HepG2 (cell line): ENCODE results near the gene RNGTT. TPM values are rescaled to one million over a fixed set of nuclear protein-coding genes. Genes with fewer than 3 reads are reported as not detected.

Experiments
- ATAC-seq: fragments of 200-7000 bp; cut with Tn5 transposase; 3 replicates; pipeline ENCODE4 v1.9.1; 2020; ENCODE audit warnings: mild to moderate bottlenecking, moderate library complexity
- BruUV-seq: library from RNA; stranded (reverse); fragments of 400-500 nt; replicated peaks from 2 replicates; lab custom pipeline; 2021; lab: Mats Ljungman, UMichigan
- CTCF ChIA-PET: fragments of 300-600 bp; formaldehyde crosslinking; extraction: SDS; loops from one replicate; lab custom pipeline; 2021; ENCODE audit warnings: low total read pairs, inconsistent platforms, low intra/inter-chr PET ratio; lab: Yijun Ruan, JAX
- POLR2A ChIA-PET: fragments of 350-600 bp; sonication (Branson Sonifier 250); formaldehyde crosslinking; loops from one replicate; lab custom pipeline; 2020; ENCODE audit warnings: antibody characterized with exemption, inconsistent platforms; lab: Yijun Ruan, JAX
- DNase-seq: peaks from one replicate; pipeline ENCODE4 v3.0.0-alpha.2; 2015; ENCODE audit warnings: low spot score
- FAIRE-seq: peaks from 3 replicates; lab custom pipeline; 2011; peaks lifted over from hg19 to GRCh38; lab: Jason Lieb, UNC
- H2AFZ ChIP-seq: one replicate; pipeline ENCODE4 v1.6.1; 2011; ENCODE audit warnings: low read length, inconsistent platforms
- H3K27ac ChIP-seq: fragments of 300-600 bp; 3 replicates; pipeline ENCODE4 v1.8.0; 2011; ENCODE audit warnings: mixed run types, mild to moderate bottlenecking, mixed read lengths, low read length, inconsistent platforms; ENCODE audit not compliant: insufficient read depth; ENCODE audit errors: extremely low read length
- H3K27me3 ChIP-seq, 2 experiments: fragments of 200-600 bp in 1 of 2; 2 replicates in 1 of 2; 3 replicates in 1 of 2; pipeline versions ENCODE4 v1.6.0 to v1.8.0; 2011; ENCODE audit warnings: low read length in 2 of 2, mild to moderate bottlenecking in 2 of 2, moderate library complexity in 2 of 2, inconsistent platforms in 1 of 2; ENCODE audit not compliant: insufficient read depth in 2 of 2, control insufficient read depth in 1 of 2
- H3K36me3 ChIP-seq, 2 experiments: fragments of 200-600 bp in 1 of 2; replicated peaks in 1 of 2; 2 replicates in 1 of 2; 3 replicates in 1 of 2; pipeline versions ENCODE4 v1.5.1 to v1.8.0; 2011; ENCODE audit warnings: low read length in 2 of 2, inconsistent platforms in 1 of 2; ENCODE audit not compliant: insufficient read depth in 2 of 2, control insufficient read depth in 1 of 2
- H3K4me1 ChIP-seq: 2 replicates; pipeline ENCODE4 v1.5.1; 2012; ENCODE audit warnings: low read length, inconsistent platforms; ENCODE audit not compliant: insufficient read depth
- H3K4me2 ChIP-seq: 2 replicates; pipeline ENCODE4 v1.6.0; 2011; ENCODE audit warnings: low read depth, low read length, inconsistent platforms
- H3K4me3 ChIP-seq, 3 experiments: fragments of 200-600 bp in 1 of 3; sonication (generic), shearing (Covaris generic) in 1 of 3; replicated peaks in 1 of 3; 2 replicates each; pipeline ENCODE4 v1.5.1; 2011 to 2016; ENCODE audit warnings: low read length in 3 of 3, inconsistent platforms in 2 of 3, low read depth in 2 of 3, mild to moderate bottlenecking in 2 of 3, control low read depth in 1 of 3, mixed read lengths in 1 of 3; ENCODE audit not compliant: insufficient read depth in 1 of 3
- H3K79me2 ChIP-seq: one replicate; pipeline ENCODE4 v1.6.1; 2011; ENCODE audit warnings: low read length, inconsistent platforms; ENCODE audit not compliant: insufficient read depth
- H3K9ac ChIP-seq: 2 replicates; pipeline ENCODE4 v1.6.0; 2011; ENCODE audit warnings: mild to moderate bottlenecking, low read depth, low read length, inconsistent platforms; ENCODE audit not compliant: insufficient read depth
- H3K9me3 ChIP-seq: 2 replicates; pipeline ENCODE4 v1.5.1; 2012; ENCODE audit warnings: mild to moderate bottlenecking, low read length
- H4K20me1 ChIP-seq: 2 replicates; pipeline ENCODE4 v1.6.0; 2011; ENCODE audit warnings: inconsistent platforms, mild to moderate bottlenecking, low read length, moderate library complexity; ENCODE audit not compliant: insufficient read depth
- CAMTA2 ChIP-seq: sonication (generic); formaldehyde crosslinking; IDR thresholded peaks from 2 replicates; pipeline ENCODE4 v1.4.0; 2020; ENCODE audit warnings: mild to moderate bottlenecking, missing genetic modification reagents, borderline replicate concordance
- FOXP1 ChIP-seq, 2 experiments: fragments of 450-650 bp in 1 of 2; IDR thresholded peaks; 2 replicates each; pipeline ENCODE4 v1.6.1; 2017 to 2018; ENCODE audit warnings: antibody characterized with exemption in 1 of 2
- SATB2 ChIP-seq: sonication (generic); formaldehyde crosslinking; IDR thresholded peaks from 2 replicates; pipeline ENCODE4 v1.5.0; 2020; ENCODE audit warnings: missing genetic modification reagents
- YEATS2 ChIP-seq: sonication (generic); formaldehyde crosslinking; IDR thresholded peaks from 2 replicates; pipeline ENCODE4 v1.4.0; 2020; ENCODE audit warnings: missing genetic modification reagents, borderline replicate concordance
- ZNF136 ChIP-seq: sonication (generic); formaldehyde crosslinking; IDR thresholded peaks from 2 replicates; pipeline ENCODE4 v1.8.1; 2022; ENCODE audit warnings: low read depth, mild to moderate bottlenecking, moderate library complexity, missing genetic modification reagents
- ZNF280D ChIP-seq: sonication (generic); formaldehyde crosslinking; IDR thresholded peaks from 2 replicates; pipeline ENCODE4 v1.5.1; 2020; ENCODE audit warnings: mild to moderate bottlenecking, missing genetic modification reagents
- ZNF354B ChIP-seq: sonication (generic); formaldehyde crosslinking; IDR thresholded peaks from 2 replicates; pipeline ENCODE4 v1.8.0; 2022; ENCODE audit warnings: mild to moderate bottlenecking, missing genetic modification reagents
- ZNF629 ChIP-seq: sonication (generic); formaldehyde crosslinking; conservative IDR thresholded peaks from 2 replicates; pipeline ENCODE4 v1.5.0; 2020; ENCODE audit warnings: missing genetic modification reagents
- WGBS: methylation state at CpG from one replicate; pipeline ENCODE4 v1.1.6; 2017; ENCODE audit warnings: low lambda C conversion rate; 5-methylcytosine and 5-hydroxymethylcytosine counted together
- in situ Hi-C: cut with HindIII; loops from 2 replicates; pipeline ENCODE4 v1.10.0; 2017; ENCODE audit warnings: low pct_unique_long_range_greater_than_20kb; ENCODE audit not compliant: extremely low pct_ligation_motif_present
- intact Hi-C: fragments of 100-400 bp; cut with micrococcal nuclease; formaldehyde crosslinking; loops from one replicate; pipeline ENCODE4 v1.10.0; 2022; ENCODE audit not compliant: unreplicated experiment
- polyA plus RNA-seq, 8 experiments: library from polyadenylated mRNA; depleted of rRNA in 3 of 8; stranded (reverse) in 7 of 8; unstranded in 1 of 8; fragments of >200 nt; fragmentation: Illumina TruSeq in 4 of 8; extraction: Trizol in 4 of 8; gene quantifications; 2 replicates each; pipeline versions ENCODE4 v1.2.1 to v1.2.3, GENCODE V29; 2011 to 2016; ENCODE audit warnings: low read depth in 4 of 8, missing spikeins in 1 of 8, mixed read lengths in 1 of 8; ENCODE audit not compliant: insufficient read depth in 1 of 8
- total RNA-seq, 5 experiments: library from RNA; depleted of rRNA; stranded (reverse); fragments of >200 nt; fragmentation: Illumina TruSeq; extraction: Trizol; gene quantifications; 2 replicates each; pipeline ENCODE4 v1.2.3, GENCODE V29; 2016; ENCODE audit warnings: low read depth in 1 of 5

RNGTT gene
- total and polyA plus RNA-seq, 2 of the 13 experiments (the other 11 are each of a cell fraction or from before 2014, with no cell fraction given), result 6.0 to 22.6 TPM

GRCh38 chr6:88741071-88741470 is 222.3 kb downstream of the RNGTT start:
- no peaks in the 10 kb centered on the region for H3K27me3 ChIP-seq
- no peak overlapping the region for H3K4me3 ChIP-seq
- CTCF ChIA-PET, result no interaction called here
- ATAC-seq (no peak), FAIRE-seq (no peak), DNase-seq (no peak)
- H3K27ac ChIP-seq, result no peak overlapping the region
- no peak overlapping the region for H3K4me2 ChIP-seq
- WGBS, result 98% methylated on average over 7 of the region's 7 CpGs
- no peaks in the 10 kb centered on the region for H4K20me1 ChIP-seq
- H3K36me3 ChIP-seq, result peaks cover 1 to 12% of the 10 kb centered on the region in 2 experiments; a peak in 2 of 5 replicates
- H3K79me2 ChIP-seq, result no peaks in the 10 kb centered on the region
- in situ Hi-C loops (no loop called here), intact Hi-C loops (no loop called here)
- no peak overlapping the region for H3K9ac ChIP-seq
- H3K9me3 ChIP-seq, result no peaks in the 10 kb centered on the region
- POLR2A ChIA-PET, result no interaction called here
- no peaks in the 10 kb centered on the region for H3K4me1 ChIP-seq
- TF ChIP-seq YEATS2 (CRISPR knock-in tag) (no peak), CAMTA2 (CRISPR knock-in tag) (no peak), ZNF629 (CRISPR knock-in tag) (no peak), SATB2 (CRISPR knock-in tag) (no peak), FOXP1 (IDR thresholded peaks at IDR 0.05) (no peak), FOXP1 (CRISPR knock-in tag; IDR thresholded peaks at IDR 0.05) (no peak), ZNF280D (CRISPR knock-in tag) (no peak), ZNF136 (CRISPR knock-in tag) (no peak), ZNF354B (CRISPR knock-in tag) (no peak)
- BruUV-seq, result no TSS peak
- H2AFZ ChIP-seq, result no peak overlapping the region
